ENCODE data around the gene GRIP1.

DNA sequence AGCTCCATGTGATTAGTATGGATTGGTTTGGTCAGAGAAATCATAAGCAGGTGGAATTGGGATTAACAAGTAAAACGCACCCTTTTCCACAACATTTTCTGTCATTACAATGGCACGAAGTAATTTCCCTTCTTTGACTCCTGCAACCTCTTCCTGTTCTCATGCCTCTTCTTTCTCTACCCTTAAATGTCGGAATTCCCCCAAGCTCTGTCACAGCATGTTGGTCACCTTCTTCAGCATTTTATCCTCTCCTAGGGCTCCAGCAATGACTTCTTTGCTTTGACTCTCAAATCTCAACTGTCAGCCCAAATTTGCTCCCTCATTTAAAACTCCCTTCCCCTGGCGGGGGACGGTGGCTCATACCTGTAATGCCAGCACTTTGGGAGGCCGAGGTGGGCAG, 5.3 kb upstream of the GRIP1 start:
- TF ChIP-seq, protein P1, sequence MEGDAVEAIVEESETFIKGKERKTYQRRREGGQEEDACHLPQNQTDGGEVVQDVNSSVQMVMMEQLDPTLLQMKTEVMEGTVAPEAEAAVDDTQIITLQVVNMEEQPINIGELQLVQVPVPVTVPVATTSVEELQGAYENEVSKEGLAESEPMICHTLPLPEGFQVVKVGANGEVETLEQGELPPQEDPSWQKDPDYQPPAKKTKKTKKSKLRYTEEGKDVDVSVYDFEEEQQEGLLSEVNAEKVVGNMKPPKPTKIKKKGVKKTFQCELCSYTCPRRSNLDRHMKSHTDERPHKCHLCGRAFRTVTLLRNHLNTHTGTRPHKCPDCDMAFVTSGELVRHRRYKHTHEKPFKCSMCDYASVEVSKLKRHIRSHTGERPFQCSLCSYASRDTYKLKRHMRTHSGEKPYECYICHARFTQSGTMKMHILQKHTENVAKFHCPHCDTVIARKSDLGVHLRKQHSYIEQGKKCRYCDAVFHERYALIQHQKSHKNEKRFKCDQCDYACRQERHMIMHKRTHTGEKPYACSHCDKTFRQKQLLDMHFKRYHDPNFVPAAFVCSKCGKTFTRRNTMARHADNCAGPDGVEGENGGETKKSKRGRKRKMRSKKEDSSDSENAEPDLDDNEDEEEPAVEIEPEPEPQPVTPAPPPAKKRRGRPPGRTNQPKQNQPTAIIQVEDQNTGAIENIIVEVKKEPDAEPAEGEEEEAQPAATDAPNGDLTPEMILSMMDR (IDR thresholded peaks at IDR 0.05; ENCODE audit: extremely low read depth in 1 of 2, insufficient read depth in 1 of 2, low read depth in 1 of 2, low read length in 2 of 2), result no peak
- TF ChIP-seq POLR2A (IDR thresholded peaks at IDR 0.05; ENCODE audit: low read depth, low read length) (no peak), MYC (IDR thresholded peaks at IDR 0.05; ENCODE audit: low read depth, low read length) (no peak)

Data from endothelial cell of umbilical vein (primary cell).